Spleen (tissue), 11 donors: ENCODE data around the gene CCDC50. TPM values are rescaled to one million over a fixed set of nuclear protein-coding genes. Genes with fewer than 3 reads are reported as not detected.

Experiments
- DNase-seq: peaks from one replicate; pipeline ENCODE4 v3.0.0-alpha.2; 2020
- H3K27ac ChIP-seq, 8 donors: fragments of 200-600 bp; sonication (generic) in 7 of 8; 1 replicate in 4 of 8; 2 replicates in 4 of 8; pipeline versions ENCODE4 v1.5.0 to v1.8.0; 2016 to 2021; ENCODE audit warnings: inconsistent platforms in 4 of 8, mild to moderate bottlenecking in 4 of 8, moderate library complexity in 1 of 8
- H3K27me3 ChIP-seq, 7 donors: fragments of 200-600 bp; sonication (generic) in 6 of 7; replicated peaks in 1 of 7; 1 replicate in 4 of 7; 2 replicates in 3 of 7; pipeline versions ENCODE4 v1.5.0 to v1.8.0; 2016 to 2021; ENCODE audit warnings: inconsistent platforms in 3 of 7, mild to moderate bottlenecking in 1 of 7
- H3K36me3 ChIP-seq, 6 donors: fragments of 200-600 bp; sonication (generic) in 5 of 6; 1 replicate in 4 of 6; 2 replicates in 2 of 6; pipeline versions ENCODE4 v1.5.0 to v1.8.0; 2016 to 2021; ENCODE audit warnings: inconsistent platforms in 2 of 6
- H3K4me1 ChIP-seq, 6 donors: fragments of 200-600 bp; sonication (generic) in 5 of 6; 1 replicate in 3 of 6; 2 replicates in 3 of 6; pipeline versions ENCODE4 v1.5.0 to v1.8.0; 2016 to 2021; ENCODE audit warnings: inconsistent platforms in 3 of 6
- H3K4me3 ChIP-seq, 8 donors: fragments of 200-600 bp; sonication (generic) in 7 of 8; 1 replicate in 4 of 8; 2 replicates in 4 of 8; pipeline versions ENCODE4 v1.5.0 to v1.8.0; 2016 to 2021; ENCODE audit warnings: inconsistent platforms in 4 of 8, mild to moderate bottlenecking in 4 of 8, moderate library complexity in 2 of 8
- H3K9me3 ChIP-seq, 8 donors: fragments of 200-600 bp; sonication (generic) in 7 of 8; 1 replicate in 4 of 8; 2 replicates in 4 of 8; pipeline versions ENCODE4 v1.5.0 to v1.8.0; 2016 to 2021; ENCODE audit warnings: inconsistent platforms in 4 of 8
- POLR2A ChIP-seq, 3 donors: fragments of 450-650 bp; IDR thresholded peaks; one replicate each; pipeline ENCODE4 v1.5.1; 2017; ENCODE audit warnings: antibody characterized with exemption in 3 of 3, mild to moderate bottlenecking in 1 of 3
- POLR2AphosphoS5 ChIP-seq, 3 donors: sonication (generic); formaldehyde crosslinking; IDR thresholded peaks; one replicate each; pipeline ENCODE4 v1.5.1; 2017; ENCODE audit warnings: antibody characterized with exemption in 3 of 3
- WGBS, 5 donors: extraction: QIAGEN DNeasy Blood & Tissue Kit in 3 of 5; methylation state at CpG; one replicate each; pipeline versions ENCODE4 v1.1.5 to v1.1.7; 2013 to 2018; 5-methylcytosine and 5-hydroxymethylcytosine counted together
- intact Hi-C: fragments of 100-400 bp; cut with DNase I; formaldehyde crosslinking; loops from one replicate; pipeline ENCODE4 v1.15.0; 2023; ENCODE audit warnings: low total_unique reads
- polyA plus RNA-seq, 3 donors: library from polyadenylated mRNA; stranded (reverse); fragments of 200-250 nt; gene quantifications; one replicate each; pipeline ENCODE4 v1.2.1, GENCODE V29; 2013
- total RNA-seq, 7 donors: library from RNA; depleted of rRNA in 3 of 7; stranded (reverse); fragments of >200 nt in 3 of 7; fragmentation: NEBNext Ultra II Directional in 4 of 7; extraction: Animal tissue kit (Norgen Biotek cat#: 25700) in 4 of 7; gene quantifications; one replicate each; pipeline versions ENCODE4 v1.1.0 to v1.2.1, GENCODE V29; 2016 to 2021
- TF ChIP-seq, protein P1 (sequence below), 11 experiments: fragments of 200-600 bp in 7 of 11; fragments of 450-650 bp in 4 of 11; sonication (generic) in 4 of 11; IDR thresholded peaks in 8 of 11; conservative IDR thresholded peaks in 3 of 11; 1 replicate in 7 of 11; 2 replicates in 4 of 11; pipeline versions ENCODE4 v1.4.0 to v1.8.0; 2016 to 2021; ENCODE audit warnings: antibody characterized with exemption in 11 of 11, inconsistent platforms in 4 of 11, mild to moderate bottlenecking in 1 of 11
- donor health status: healthy with polysubstance abuse.
- donor health status: DM: no; HTN: no; CAD: no; lungs with moderate emphysema.
- donor health status: DM: no; HTN: no; CAD: no.
- donor health status: Bipolar disorder and iron deficiency.
- donor health status: healthy.
- donor health status: DM: no; HTN: no; CAD: no.
- donor health status: DM: yes; HTN: yes; CAD: no.

CCDC50 gene
- total and polyA plus RNA-seq, 10 donors = 42.5 to 167 (median 110) TPM

DNA sequence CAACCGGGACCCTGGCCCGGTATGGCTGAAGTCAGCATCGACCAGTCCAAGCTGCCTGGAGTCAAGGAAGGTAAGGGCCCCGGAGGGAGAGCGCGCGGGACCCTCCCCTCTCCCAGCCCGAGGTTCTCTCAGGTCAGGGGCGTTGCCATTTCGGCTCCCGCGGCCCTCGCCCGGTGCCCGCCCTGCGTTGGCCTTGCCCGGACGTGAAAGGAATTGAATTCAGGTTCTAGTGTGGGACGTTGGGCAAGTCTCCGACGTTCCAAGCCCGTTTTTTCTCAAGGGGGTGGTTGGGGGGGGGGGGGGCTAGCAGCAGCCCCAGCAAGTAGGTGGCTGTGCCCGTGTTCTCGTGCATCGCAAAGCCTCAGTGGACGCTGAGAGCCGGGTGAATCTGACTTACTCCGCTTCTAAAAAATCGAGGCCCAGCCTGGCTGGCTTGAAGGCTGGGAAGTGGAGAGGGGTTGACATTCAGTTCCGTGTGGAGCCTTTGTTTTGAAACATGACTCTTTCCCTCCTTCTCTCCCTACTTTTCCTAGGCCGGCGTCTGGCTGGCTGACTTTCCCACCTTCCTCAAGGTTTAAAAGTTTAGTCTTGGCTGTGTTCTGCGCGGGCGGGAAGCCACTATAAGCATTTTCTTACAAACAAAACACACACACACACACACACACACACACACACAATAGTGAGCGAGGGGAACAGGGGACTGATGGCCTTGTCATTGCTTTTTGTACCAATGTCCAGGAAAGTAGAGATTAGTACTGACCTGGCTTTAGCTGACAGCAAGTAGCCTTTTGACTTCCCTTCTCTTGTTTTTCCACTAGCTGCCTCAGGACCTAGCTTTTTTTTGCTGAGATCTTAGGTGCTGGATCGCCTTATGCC lies 698 bp downstream of the CCDC50 start, which contains the start of gene UTS2B:
UTS2B (minus strand) TSS at position 873 of the 876 bp plus-strand sequence. CDS start 48,337 bp downstream, outside the sequence.
- H3K4me1 ChIP-seq = peaks cover 20 to 66% (median 56%) of the 10 kb centered on the region in 6 donors
- H3K27ac ChIP-seq = peak within 1 kb of the TSS; percentile 93 to 98 (median 96)
- no peaks in the 10 kb centered on the region for H3K36me3 ChIP-seq
- no peaks in the 10 kb centered on the region for H3K9me3 ChIP-seq
- intact Hi-C loops = loop anchor here (10.0 kb wide), 1 partner anchor 65 kb away; no protein-coding TSS in a partner anchor
- WGBS, 5 donors = 4 to 11% (median 5%) methylated on average over 16 to 37 of the region's 37 CpGs
- no peak for TF ChIP-seq POLR2A (IDR thresholded peaks at IDR 0.05)
- TF ChIP-seq, protein P1, sequence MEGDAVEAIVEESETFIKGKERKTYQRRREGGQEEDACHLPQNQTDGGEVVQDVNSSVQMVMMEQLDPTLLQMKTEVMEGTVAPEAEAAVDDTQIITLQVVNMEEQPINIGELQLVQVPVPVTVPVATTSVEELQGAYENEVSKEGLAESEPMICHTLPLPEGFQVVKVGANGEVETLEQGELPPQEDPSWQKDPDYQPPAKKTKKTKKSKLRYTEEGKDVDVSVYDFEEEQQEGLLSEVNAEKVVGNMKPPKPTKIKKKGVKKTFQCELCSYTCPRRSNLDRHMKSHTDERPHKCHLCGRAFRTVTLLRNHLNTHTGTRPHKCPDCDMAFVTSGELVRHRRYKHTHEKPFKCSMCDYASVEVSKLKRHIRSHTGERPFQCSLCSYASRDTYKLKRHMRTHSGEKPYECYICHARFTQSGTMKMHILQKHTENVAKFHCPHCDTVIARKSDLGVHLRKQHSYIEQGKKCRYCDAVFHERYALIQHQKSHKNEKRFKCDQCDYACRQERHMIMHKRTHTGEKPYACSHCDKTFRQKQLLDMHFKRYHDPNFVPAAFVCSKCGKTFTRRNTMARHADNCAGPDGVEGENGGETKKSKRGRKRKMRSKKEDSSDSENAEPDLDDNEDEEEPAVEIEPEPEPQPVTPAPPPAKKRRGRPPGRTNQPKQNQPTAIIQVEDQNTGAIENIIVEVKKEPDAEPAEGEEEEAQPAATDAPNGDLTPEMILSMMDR (IDR thresholded peaks at IDR 0.05 in 8 of 11, conservative IDR thresholded peaks at IDR 0.05 in 3 of 11) = peak in 1 of 11 experiments; percentile 5
- TF ChIP-seq POLR2AphosphoS5 (IDR thresholded peaks at IDR 0.05) = no peak
- H3K4me3 ChIP-seq = peak within 1 kb of the TSS; percentile 51 to 90 (median 64)
- peak; percentile 85 for DNase-seq
- H3K27me3 ChIP-seq = peaks cover 0 to 10% (median 0%) of the 10 kb centered on the region in 7 donors

DNA sequence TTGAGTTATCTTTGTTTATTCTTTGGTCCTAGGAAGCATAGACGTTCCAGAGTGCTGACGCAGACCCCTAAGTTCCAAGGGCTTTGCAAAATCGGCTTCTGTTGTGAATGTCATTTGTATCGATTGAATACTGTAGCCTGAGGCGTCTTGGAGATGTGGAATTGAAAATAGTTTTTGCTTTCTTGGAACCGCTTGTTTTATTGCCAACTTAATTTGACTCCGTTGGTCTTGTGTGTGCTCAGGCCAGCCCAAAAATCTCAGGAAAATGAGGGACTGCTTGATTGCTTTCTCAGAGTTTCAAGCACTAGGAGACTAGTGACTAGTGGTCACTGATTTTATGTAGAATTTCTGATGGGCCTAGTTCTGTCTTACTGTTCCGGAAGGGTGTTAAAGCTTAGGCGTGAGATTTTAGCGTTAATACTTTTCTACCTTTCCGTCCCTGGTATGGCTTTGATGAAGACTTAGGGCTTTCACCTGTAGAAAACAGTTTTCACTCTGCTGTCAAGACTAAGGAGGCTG lies 1.4 kb downstream of the CCDC50 start:
- intact Hi-C loops = no loop called here
- Histone ChIP-seq H3K4me1 (peaks cover 25 to 73% (median 62%) of the 10 kb centered on the region in 6 donors), H3K9me3 (no peaks in the 10 kb centered on the region), H3K27ac (peak overlapping the region; percentile 93 to 98 (median 96)), H3K36me3 (no peaks in the 10 kb centered on the region), H3K27me3 (peaks cover 0 to 10% (median 0%) of the 10 kb centered on the region in 7 donors), H3K4me3 (peak overlapping the region; percentile 51 to 90 (median 64))
- no peak for DNase-seq
- WGBS, 5 donors = 41 to 60% (median 54%) methylated on average over 11 of the region's 11 CpGs
- TF ChIP-seq POLR2AphosphoS5 (IDR thresholded peaks at IDR 0.05) (no peak), POLR2A (IDR thresholded peaks at IDR 0.05) (no peak)
- TF ChIP-seq, protein P1 (IDR thresholded peaks at IDR 0.05 in 8 of 11, conservative IDR thresholded peaks at IDR 0.05 in 3 of 11) = no peak

DNA sequence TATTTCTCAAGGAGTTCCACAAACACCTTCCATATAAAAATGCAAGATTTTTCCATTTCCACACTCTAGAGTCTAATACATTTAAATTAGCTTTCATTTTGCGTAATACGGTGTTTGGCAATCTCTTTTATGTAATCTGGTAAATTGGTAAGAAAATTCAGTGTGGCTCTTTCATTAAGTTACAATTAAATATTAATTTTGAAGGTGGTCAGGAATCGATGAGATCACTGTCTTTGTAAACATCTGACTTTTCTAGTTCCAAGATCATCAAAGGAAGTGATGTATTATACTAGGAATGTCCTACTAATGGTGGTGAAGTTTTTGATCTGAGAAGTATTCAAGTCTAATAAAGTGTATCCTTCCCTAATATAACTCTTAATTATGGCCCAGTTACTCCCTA lies 2.2 kb downstream of the CCDC50 start:
- WGBS, 5 donors = 50 to 72% (median 62%) methylated on average over 3 of the region's 3 CpGs
- Histone ChIP-seq H3K4me3 (peak overlapping the region; percentile 51 to 90 (median 64)), H3K9me3 (no peaks in the 10 kb centered on the region), H3K36me3 (no peaks in the 10 kb centered on the region), H3K27me3 (peaks cover 0 to 10% (median 0%) of the 10 kb centered on the region in 7 donors), H3K27ac (peak overlapping the region; percentile 8 to 98 (median 96)), H3K4me1 (peaks cover 25 to 80% (median 68%) of the 10 kb centered on the region in 6 donors)
- intact Hi-C loops = no loop called here
- no peak for DNase-seq
- TF ChIP-seq, protein P1 (IDR thresholded peaks at IDR 0.05 in 8 of 11, conservative IDR thresholded peaks at IDR 0.05 in 3 of 11) = no peak
